ENCODE results near the gene PGM1. TPM values are rescaled to one million over a fixed set of nuclear protein-coding genes. Genes with fewer than 3 reads are reported as not detected.

Gene PGM1
- total and polyA plus RNA-seq, 9 of the 15 experiments (the other 6 are each of a cell fraction or from before 2014, with no cell fraction given), result 0.03 to 0.31 (median 0.09) TPM; not detected in 5

GRCh38 chr1:63668298-63668697 lies 75.1 kb downstream of the PGM1 start (continued):
- TF ChIP-seq CLOCK (CRISPR knock-in tag; IDR thresholded peaks at IDR 0.05; ENCODE audit: borderline replicate concordance) (no peak), EP400 (IDR thresholded peaks at IDR 0.05) (no peak), DPF2 (IDR thresholded peaks at IDR 0.05) (no peak), CCAR2 (IDR thresholded peaks at IDR 0.05; ENCODE audit: low read depth, low read length) (no peak), GATAD2A (IDR thresholded peaks at IDR 0.05) (no peak), VEZF1 (CRISPR knock-in tag; IDR thresholded peaks at IDR 0.05) (no peak)

All from K562 (cell line).